ENCODE data around the gene GLP2R.

GLP2R gene

DNA sequence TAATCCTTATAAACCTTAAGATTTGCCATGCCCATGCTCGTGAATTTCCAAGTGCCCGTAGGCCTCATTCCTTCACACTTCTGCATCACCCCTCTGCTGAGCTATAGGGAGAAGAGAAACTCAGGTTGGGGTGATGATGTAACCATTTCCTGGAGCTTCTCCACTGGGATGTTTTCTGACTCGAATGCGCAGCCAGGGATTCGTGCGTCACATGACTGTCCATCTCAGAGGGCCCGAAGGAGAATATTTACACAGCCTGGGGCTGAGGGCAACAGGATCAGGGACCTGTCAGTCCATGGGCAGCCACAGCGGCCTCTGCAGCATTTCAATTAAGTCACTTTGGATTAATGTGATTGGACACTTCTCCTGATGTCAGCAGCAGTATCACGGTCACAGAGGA is 12.6 kb upstream of the GLP2R start:
- no peak for DNase-seq

DNA sequence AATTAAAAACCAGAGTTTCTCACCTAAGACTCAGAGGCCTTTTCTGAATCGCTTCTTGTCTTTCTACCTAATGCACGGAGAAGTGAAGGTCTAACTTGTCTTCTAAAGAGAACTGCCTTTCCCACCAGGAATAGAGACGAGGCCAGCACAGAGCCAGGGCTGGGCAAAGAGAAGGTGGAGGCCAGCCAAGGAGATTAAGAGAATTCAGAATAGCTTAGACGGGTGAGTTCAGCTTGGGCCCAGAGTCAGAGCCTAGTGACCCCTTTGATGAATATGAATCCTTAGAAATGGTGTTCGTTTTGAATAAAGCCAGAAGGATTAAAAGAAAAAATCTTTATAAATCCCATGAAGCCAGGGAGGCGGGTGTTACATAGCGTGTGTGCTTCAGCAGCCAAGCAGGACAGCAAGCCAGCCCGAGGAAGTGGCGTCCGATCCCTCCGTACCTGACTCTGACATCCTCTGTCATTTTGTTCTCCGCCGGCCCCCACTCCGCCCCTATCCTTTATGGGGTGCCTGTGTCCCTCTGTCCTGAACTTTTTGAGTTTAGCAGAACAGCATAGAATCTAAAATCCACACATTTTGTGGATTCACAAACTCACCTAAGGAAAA is 11.3 kb upstream of the GLP2R start:
- DNase-seq, result no peak

DNA sequence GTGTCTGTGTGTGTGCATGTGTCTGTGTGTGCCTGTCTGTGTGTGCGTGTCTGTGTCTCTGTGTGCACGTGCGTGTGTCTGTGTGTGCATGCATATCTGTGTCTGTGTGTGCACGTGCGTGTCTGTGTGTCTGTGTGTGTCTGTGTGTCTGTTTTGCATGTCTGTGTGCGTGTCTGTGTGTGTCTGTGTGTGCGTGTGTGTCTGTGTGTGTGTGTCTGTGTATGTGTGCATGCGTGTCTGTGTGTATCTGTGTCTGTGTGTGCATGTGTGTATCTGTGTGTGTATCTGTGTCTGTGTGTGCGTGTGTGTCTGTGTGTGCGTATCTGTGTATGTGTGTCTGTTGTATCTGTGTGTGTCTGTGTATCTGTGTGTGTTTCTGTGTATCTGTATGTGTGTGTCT is 9.3 kb upstream of the GLP2R start:
- no peak for DNase-seq

DNA sequence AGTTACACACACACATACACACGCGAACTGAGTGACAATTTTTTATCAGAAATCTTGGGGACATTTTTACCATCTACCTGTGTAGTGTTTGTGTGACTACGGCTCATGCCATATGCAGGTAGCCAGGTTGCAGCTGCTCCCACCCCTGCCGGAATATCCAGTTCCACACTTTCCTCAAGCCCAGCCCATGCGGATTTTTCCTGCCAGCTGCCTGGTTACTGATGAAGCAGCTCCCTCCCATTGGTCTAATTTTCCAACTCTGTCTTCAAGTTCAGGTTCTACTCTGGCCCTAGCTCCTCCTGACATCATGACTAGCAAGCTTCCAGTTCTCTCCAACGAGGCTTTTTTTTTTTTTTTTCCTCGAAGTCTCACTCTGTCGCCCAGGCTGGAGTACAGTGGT is 8.6 kb upstream of the GLP2R start:
- peak in 14 of 56 donors; percentile 1 to 54 (median 13) for DNase-seq

DNA sequence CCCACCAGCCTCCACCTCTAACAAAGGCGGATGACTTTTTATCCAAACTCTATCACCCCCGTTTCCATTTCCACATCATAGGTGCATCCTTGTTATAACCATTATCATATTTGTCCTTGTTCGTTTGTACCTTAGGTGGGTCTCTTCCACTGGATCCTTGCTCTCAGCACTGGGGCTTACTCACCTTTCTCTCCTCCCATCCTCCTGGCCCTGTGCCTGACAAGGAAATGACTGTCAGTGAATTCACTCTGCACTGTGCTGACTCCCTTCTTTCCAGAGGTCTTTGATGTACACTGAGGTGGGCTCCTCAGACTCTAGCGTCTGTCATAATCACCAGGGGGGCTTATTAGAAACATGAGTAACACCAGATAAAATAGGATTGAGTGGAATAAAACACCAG is 7.0 kb upstream of the GLP2R start:
- DNase-seq, result no peak

DNA sequence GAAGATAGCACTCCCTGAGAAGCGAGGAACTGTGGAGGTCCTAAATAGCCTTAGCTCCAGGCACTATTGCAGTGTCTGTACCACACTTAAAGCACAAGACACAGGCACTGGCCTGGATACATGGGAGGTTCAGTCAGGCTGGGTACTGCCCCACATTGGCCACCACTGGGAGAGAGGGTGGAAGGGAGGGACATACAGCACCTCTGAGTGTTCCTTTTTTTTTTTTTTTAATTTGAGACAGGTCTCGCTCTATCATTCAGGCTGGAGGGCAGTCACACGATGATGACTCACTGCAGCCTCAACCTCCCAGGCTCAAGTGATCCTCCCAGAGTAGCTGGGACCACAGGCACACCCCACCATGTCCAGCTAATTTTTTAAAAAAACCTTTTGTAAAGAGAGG is 5.3 kb upstream of the GLP2R start:
- DNase-seq, result no peak

DNA sequence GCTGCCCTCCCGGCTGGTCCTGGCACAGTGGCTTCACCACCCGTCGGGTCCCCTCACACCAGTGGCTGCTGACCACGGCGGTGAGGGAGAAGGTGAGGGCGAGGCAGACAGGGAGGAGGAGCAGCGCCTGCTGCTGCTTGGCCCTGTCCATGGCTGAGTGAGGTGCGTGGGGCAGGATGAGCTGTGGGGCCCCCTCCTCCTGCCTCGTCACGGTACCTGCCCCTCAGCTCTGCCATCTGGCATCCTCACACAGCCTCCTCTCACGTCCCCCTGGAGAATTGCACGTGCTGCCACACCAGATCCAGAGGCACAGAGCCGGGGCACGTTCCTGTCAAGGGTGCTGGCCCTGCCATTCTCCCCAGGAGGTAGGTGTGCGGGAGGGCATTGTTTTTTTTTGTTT is 3.8 kb upstream of the GLP2R start, which contains the start of gene GSG1L2:
Gene GSG1L2, minus strand, starts transcription at position 159 of the 400 bp plus-strand sequence. Its CDS starts 8 bp downstream, at position 151.
- no peak for DNase-seq

DNA sequence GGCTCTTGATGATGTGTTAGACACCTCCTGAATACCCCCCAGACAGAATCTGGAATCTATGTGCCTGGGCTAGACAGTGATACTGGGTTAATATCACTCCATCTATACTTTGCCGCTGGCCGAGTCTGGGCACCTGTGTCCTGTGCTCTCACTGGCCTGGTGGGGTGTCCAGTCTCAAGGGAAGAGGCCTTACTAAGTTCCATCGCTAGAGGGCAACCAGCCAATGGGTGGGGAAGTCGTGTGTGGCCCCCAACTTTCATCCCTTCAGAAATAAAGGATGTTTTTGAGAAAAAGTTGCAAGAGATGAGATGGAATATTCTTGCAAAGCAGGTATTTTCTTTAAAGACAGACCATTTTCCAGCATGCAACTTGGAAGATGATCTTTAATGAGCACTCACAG is 1.6 kb upstream of the GLP2R start:
- no peak for DNase-seq

DNA sequence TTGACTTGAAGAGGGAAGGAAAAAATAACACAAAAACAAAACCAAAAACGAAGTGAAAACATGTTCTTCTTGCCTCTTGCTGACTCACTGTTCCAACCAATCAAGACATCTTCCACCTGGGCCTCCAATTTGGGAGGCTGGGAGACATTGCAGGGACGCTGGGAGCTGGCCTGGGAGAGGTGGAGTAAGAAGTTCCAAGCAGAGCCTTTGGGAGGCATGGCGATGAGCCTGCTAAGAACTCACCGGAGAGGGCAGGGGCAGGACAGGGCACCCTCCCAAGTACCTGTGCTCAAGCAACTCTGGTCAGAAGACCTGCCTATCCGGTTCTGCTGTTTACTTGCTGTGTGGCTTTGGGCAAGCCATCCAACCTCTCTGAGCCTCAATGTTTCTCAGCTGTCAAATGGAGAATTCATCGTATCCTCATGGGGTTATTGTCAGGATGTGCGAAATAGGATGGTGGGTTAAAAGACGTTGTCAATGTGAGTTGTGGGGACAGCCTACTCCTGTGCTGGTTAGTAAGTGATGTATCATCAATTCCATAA is 856 bp upstream of the GLP2R start:
- DNase-seq, result peak in 1 of 56 donors; percentile 34

DNA sequence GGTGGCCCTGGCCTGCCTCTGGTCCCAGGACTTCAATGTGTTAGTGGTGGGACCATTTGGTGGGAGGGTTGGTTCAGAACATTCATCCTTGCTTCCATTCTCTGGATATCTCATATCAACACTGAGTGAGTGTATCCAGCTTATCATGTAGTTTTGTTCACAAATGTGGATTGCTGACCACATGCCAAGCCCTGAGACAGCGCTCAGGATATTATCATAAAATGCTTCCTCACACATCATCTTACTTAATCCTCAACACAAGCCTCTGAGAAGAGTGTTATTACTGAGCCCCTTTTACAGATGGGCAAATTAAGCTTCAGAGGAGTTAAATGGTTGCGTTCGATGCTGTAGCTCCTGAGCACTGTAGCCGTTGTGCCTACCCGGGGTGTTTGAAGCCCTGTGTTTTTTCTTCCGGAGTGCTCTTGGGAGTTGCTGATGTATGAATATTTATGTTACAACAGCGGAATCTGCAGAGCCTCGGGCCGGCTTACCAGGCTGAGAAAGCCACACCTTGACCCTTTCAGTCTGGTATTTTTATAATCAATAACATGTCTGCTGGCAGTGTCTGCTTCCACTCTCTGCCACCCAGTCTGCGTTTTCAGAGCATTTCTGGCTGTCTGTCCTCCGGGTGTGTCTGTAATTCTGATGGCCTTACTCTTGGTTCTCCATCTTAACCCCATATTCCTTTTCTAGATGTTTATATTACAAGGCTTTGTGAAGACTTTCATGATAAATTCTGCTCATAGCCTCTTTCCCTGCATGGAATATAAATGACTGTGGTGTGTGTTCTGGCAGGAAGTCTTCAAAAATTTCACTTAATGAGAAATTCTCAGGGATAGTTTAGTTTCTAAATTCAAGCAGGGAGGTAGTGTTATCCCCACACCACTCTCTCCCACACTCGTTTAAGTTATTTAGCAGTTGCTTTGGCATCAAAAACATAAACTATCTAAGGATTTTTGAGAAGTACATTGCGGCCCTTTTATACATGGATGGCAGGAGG is 2.9 kb downstream of the GLP2R start:
- DNase-seq, result no peak

DNA sequence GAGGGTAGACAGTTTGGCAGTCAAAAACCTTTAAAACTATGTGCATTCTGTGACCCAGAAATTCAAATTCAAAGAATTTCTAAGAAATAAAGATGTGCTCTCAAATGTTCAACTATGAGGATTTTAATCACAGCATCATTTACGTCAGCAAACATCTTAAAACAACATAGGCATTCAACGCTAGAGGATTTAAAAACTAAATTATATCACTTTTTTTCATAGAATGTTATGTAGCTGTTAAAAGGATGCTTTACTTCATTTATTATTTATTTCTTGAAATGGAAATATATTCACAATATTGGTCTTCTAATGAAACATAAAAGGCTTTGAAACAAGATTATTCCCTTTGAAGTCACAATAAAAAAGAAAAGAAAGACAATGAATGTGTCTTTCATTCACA is 3.6 kb downstream of the GLP2R start:
- DNase-seq, result no peak

DNA sequence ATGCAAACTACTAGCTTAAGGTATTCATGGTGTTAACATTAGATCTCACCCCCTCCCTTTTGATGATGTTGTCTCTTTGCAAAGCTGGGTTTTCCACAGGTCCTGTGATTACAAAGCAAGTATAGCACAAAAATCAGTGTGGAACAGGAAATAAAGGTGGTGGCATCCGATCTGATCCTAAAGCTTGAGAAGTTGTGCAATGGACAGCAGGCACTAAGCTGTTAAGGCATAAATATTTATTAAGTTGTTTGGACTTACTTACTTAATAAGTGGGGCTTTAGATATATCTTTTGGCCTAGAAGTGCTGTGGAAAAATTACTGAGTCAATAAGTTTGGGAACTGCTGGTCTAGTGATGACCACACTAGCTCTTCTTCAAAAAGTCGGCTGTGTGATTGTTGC is 5.0 kb downstream of the GLP2R start:
- no peak for DNase-seq

DNA sequence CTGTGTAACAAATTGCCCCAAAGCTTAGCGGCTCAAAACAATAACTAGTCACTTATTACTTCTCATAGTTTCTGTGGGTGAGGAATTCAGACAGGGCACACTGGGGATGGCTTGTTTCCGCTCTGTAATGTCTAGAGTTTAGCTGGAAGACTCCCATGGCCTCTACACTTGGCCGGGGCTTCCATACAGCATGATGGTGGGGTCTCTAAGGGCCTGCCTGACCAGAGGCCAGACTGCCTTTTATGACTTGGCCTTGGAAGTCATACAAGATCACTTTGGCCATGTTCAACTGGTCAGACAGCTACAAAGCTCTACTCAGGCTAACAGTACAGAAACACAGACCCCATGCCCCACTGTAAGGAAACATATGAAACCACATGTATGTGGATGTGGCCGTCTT is 8.2 kb downstream of the GLP2R start:
- no peak for DNase-seq

DNA sequence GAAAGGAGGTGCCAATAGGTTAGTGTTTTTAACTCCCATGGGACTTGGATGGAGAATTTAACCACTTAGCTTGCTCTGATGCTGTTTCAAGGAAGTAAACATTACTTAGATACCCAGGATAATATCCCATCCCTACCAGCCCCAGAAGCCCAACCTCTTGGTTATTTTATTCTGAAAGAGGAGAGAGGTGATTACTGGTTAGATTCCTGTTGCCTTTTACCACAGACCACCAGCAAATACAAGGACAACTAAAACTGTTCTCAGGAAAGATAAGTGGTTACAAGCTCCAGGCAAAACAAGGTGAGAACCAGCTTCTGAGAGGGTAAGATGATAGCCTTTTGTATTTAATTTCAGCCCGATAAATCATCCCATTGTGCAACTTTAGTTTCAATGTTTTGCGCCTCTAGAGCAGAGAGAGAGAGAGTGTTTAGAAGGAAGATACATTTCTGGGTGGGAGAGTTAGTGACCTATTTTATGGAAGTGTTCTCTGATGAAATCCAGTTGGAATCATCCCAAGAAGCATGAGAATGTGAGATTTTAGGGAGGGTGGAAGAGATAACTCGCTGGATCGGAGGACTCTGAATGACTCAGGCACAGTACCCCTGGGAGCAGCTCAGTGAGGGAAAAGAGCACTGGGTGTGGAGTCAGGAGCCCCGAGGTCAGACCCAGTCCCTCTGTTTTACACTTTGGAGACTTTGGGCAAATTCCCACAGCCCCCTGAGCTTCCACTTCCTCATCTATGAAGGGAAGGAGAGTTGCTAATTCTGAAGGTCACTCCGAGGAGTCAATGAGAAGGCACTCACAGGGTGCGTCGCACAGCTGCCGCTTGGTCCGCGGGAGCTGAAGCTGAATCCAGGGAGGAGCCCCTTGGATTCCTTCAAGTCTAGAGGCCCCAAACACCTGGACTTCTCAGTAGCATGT is 12.1 kb downstream of the GLP2R start:
- DNase-seq, result no peak

DNA sequence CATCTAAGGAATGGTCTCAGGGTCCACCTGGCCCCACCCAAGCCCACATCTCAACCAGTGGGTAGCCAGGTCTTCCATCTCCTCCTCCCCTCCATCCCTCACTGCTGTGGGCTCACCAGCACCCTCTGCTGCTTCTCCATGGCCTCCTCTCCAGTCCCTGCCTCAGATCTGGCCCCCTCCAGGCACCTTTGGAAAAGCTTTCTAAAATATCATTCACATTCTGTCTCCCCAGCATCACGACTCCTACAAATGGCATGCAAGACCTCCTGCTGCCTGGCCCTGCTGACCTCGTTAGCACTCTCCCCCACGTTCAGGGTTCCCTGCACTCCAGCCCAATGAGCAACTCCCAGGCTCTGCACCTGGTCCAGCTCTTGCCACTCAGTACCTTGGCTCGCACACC is 13.7 kb downstream of the GLP2R start:
- no peak for DNase-seq

DNA sequence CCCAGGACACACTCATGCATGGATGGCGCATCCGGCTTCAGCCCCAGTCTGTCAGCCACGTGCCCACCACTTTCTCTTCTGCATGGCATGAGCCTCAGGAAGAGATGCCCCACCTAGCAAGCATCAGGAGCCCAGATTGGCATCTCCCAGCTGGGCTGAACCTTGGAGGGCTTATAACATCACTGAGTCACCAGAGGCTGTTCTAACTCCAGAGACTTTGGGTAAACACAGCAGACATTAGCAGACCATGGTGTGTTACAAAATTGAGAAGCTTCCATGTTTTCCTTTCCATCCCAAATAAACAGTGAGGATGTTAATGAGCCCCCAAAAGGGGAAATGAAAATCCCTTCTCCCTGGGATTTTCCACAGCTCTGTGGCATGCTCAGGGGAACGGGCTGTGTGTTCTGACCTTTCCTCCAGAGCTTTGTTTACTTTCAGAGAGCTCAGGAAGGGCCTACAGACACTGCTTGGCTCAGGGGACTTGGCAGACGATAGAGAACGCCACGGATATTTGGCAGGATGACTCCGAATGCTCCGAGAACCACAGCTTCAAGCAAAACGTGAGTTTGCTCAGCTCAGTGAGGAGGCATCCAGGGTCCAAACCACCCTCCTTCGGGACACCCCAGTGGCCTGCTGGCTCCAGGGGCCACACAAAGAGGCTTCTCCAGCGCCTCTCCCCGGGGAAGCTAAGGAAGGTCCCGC is 16.5 kb downstream of the GLP2R start:
- peak in 25 of 56 donors; percentile 1 to 42 (median 16) for DNase-seq

DNA sequence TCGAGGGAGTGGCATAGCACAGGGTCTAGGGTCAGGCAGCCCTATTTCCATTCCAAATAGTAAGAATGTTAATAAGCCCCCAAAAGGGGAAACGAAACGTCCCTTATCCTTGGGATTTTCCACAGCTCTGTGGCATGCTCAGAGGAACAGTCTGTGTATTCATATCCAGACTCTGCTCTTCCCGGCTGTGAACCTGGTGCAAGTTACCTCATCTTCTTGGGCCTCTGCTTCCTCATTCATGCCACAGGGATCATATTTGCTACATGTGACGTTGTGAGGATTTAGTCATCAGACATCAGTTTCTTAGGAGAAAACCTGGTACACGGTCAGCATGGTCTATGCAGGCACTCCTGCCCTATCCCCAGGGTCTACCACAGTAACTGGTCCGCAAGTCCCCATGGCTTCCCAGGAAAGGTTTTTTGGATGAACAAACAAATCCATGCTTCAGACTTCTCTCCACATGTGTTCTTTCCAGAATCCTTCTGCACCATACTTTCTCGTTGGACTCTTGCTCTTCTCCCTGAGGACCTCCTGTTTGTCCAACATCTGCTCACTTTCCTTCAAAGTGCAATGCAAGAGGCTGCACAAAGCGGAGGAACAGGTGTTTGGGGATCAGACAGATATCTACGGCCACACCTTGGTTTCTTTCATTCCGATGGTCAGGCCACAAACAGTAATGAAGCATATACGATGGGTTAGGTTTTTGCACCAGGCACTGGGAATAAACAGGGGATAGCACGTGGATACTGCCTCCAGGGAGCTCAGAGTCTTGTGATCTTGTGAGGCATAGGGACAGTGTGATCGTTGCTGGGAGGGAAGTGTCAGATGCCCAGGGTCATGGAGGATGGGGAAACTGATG is 17.7 kb downstream of the GLP2R start:
- DNase-seq, result no peak

DNA sequence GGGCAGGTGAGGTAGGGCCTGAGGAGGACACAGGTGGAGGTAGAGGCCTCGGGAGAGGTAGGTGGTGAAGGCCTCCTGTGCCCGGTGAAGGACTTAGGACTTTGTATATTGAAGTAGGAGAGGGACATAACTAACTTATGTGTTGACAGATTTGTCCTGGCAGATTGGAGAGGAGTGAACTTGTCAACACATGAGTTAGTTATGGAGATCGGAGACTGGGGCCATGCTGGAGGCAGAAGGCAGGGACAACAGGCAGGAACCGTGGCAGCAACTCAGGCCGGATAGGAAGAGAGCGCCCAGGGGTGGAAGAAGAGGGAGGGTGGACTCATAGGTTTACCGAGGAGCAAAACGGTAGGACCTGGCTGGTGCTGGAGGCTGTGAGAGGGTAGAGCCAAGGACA is 18.4 kb downstream of the GLP2R start:
- DNase-seq, result no peak

DNA sequence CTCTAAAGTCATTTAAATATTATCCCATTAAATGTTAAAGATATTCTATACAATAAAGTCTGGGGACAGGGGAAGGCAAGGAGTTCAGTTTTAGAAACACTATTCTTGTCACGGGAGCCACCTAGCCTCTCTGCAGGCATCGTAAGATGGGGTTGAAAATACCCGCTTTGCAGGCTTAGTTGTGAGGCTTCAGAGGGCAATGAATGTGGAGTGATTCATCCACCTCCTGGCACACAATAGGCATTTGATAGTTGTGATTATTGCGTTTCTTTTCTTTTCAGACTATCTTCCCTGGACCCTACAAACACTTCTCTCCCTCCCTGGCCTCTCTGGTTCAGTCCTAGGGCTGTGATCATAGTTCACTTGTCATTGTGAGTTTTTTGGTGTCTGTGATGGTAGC is 19.6 kb downstream of the GLP2R start:
- DNase-seq, result no peak

DNA sequence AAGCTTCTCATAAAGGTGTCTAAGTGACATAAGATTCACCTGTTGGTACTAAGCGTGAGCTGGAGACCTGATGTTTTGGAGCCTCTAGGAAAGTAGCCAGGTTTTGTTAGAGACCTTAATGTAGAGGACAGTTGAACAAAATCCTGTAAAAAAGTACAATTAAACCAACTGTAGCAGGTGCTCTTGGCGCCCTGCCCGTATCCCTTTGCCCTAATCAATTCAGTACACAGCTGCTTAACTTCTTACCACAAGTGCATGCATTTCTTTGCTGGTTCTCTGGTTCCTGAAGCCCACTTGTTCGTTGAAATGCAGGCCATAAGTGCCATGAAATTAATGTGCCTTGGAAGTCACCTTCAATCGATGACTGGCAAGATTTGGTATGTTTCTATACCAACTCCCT is 24.4 kb downstream of the GLP2R start:
- DNase-seq, result no peak

Measured in nucleus accumbens (tissue), 56 donors.